ENCODE measurements around the gene PCDHGA6. TPM values are rescaled to one million over a fixed set of nuclear protein-coding genes. Genes with fewer than 3 reads are reported as not detected.
"Not testable (repeated sequence)": the region's sequence is repeated elsewhere in the genome, so short reads cannot be mapped to it uniquely, and the experiment has no call there.

The PCDHGA6 gene
- total RNA-seq, 2 experiments from 2014 or later = 0.08 to 0.11 TPM

DNA sequence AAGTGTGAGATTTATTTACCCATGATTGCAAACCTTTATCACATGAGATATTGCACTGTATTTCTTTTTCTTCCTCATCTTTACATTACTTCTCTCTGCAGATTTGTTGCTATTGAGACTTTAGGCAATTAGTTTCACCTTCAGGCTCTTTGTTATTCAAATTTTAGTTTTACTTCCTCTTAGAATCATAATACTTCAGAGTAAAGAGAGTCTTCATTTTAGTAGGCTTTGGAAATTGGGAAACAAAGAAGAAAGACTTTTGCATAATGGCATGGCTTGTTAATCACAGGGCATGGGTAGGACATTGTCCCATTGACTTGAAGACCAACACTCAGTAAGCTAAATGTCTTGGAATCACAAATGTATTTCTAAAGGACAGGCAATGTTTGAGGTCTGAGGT, 11.0 kb upstream of the PCDHGA6 start:
- H3K4me3 Mint-ChIP-seq = no peak overlapping the region

DNA sequence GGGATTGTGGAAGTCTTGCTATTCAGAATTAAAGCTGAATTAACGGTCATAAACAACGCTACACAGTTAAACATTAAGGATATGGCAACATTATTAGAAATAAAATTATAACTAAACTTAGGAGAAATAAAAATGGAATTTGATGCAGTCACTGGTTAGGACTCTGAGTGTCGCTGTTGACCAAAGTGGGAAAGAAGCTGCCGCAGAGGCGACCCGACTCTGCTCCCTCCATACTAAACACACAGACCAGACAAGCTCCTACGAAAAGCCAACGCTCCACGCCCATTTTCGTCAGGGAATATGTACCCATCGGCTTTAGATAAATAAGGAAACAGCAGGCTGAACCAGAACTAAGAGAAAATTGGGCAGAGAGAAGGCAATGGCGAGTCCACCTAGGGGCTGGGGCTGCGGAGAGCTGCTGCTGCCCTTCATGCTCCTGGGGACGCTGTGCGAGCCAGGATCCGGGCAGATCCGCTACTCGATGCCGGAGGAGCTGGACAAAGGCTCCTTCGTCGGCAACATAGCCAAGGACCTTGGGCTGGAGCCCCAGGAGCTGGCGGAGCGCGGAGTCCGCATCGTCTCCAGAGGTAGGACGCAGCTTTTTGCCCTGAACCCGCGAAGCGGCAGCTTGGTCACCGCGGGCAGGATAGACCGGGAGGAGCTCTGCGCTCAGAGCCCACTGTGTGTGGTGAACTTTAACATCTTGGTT, 9.6 kb upstream of the PCDHGA6 start, which contains the start of gene PCDHGA5:
Gene PCDHGA5 (plus strand): TSS at position 211 of the 709 bp plus-strand sequence. CDS start 169 bp downstream, at position 380.
- DNase-seq (no peak), ATAC-seq (no peak)
- Mint-ChIP-seq H3K36me3 (ENCODE audit: low read depth) (peaks cover 37% of the 10 kb centered on the region), H3K4me3 (peak within 1 kb of the TSS; percentile 28), H3K4me1 (ENCODE audit: low read depth) (peaks cover 2% of the 10 kb centered on the region), H3K9me3 (ENCODE audit: insufficient read depth) (peaks cover 55% of the 10 kb centered on the region), H3K27me3 (ENCODE audit: low read depth) (peaks cover 51% of the 10 kb centered on the region), H3K27ac (peak within 1 kb of the TSS; percentile 46)
- POLR2A ChIA-PET = no interaction called here
- CTCF ChIA-PET = interaction anchor here (1.0 to 1.2 kb wide), 6 partner anchors 22 to 57 kb away, joined by 3 to 5 read pairs (median 3); partner anchors contain the start of genes PCDHGA10, PCDHGA11, PCDHGB5 and TAF7

More for the DNA sequence above, 11.0 kb upstream of the PCDHGA6 start:
- ATAC-seq = no peak
- no peak for DNase-seq
- Mint-ChIP-seq H3K9me3 (ENCODE audit: insufficient read depth) (peaks cover 55% of the 10 kb centered on the region), H3K36me3 (ENCODE audit: low read depth) (peaks cover 37% of the 10 kb centered on the region), H3K27me3 (ENCODE audit: low read depth) (peaks cover 53% of the 10 kb centered on the region), H3K27ac (no peak overlapping the region), H3K4me1 (ENCODE audit: low read depth) (peaks cover 2% of the 10 kb centered on the region)
- ChIA-PET POLR2A (interaction anchor here (1.2 kb wide), 1 partner anchor 42 kb away, joined by 3 read pairs; the partner anchor contains the start of gene TAF7), CTCF (no interaction called here)

DNA sequence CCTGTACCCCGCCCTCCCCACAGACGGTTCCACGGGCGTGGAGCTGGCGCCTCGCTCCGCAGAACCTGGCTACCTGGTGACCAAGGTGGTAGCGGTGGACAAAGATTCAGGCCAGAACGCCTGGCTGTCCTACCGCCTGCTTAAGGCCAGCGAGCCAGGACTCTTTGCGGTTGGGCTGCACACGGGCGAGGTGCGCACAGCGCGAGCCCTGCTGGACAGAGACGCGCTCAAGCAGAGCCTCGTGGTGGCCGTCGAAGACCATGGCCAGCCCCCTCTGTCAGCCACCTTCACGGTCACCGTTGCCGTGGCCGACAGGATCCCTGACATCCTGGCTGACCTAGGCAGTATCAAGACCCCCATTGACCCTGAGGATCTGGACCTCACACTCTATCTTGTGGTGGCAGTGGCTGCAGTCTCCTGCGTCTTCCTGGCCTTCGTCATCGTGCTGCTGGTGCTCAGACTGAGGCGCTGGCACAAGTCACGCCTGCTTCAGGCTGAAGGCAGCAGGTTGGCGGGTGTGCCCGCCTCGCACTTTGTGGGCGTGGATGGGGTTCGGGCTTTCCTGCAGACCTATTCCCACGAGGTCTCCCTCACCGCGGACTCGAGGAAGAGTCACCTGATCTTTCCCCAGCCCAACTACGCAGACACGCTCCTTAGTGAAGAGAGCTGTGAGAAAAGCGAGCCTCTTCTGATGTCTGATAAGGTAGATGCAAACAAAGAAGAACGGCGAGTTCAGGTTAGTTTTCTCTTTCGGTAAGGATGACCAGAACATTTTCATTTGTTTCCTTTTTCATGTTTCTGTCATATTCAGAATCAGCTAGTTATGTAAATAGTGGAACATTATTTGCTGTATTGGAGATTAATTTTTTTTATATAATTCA, 7.4 kb upstream of the PCDHGA6 start:
- peaks cover 8% of the 10 kb centered on the region for H3K4me1 Mint-ChIP-seq (ENCODE audit: low read depth)
- ChIA-PET CTCF (no interaction called here), POLR2A (no interaction called here)
- DNase-seq = no peak
- no peak for ATAC-seq
- peaks cover 48% of the 10 kb centered on the region for H3K9me3 Mint-ChIP-seq (ENCODE audit: insufficient read depth)
- peaks cover 56% of the 10 kb centered on the region for H3K27me3 Mint-ChIP-seq (ENCODE audit: low read depth)
- peak overlapping the region; percentile 38 for H3K4me3 Mint-ChIP-seq
- H3K36me3 Mint-ChIP-seq (ENCODE audit: low read depth) = peaks cover 28% of the 10 kb centered on the region
- no peak overlapping the region for H3K27ac Mint-ChIP-seq

DNA sequence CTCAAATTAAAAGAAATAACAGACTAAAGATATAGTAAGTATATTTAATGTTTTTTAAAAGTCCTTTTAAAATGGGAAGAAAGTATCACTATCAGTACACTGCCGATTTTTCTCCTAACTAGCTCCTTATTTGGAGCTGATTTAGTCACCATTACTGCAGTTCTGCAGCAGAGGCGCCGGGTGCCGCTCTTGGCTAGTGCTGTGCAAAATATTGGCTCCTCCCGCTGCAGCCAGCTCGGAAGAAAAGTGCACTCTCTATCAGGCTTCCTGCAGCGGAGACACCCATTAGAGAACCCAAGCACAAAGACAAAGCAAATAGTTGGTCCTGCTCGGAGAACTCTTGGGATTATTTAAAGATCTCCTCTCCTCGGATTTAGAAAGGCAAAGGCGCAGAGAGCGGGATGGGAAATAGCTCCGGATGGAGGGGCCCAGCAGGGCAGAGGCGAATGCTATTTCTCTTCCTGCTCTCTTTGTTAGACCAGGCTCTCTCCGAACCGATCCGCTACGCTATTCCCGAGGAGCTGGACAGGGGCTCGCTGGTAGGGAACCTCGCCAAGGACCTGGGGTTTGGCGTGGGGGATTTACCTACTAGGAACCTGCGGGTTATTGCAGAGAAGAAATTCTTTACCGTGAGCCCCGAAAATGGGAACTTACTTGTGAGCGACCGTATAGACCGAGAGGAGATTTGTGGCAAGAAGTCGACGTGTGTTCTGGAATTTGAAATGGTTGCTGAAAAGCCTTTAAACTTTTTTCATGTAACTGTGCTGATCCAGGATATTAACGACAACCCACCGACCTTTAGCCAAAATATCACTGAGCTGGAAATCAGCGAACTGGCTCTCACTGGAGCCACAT, 3.5 kb upstream of the PCDHGA6 start, which contains the start of gene PCDHGB3:
Gene PCDHGB3 (plus strand): TSS at position 249 of the 855 bp plus-strand sequence. CDS start 153 bp downstream, at position 402.
- ChIA-PET CTCF (interaction anchor here (0.8 to 2.2 kb wide), 21 partner anchors 10 to 197 kb away, joined by 3 to 22 read pairs (median 5); partner anchors contain the start of genes PCDHGA1, PCDHGA10, PCDHGA11 and PCDHGA12), POLR2A (interaction anchor here (0.7 kb wide), 1 partner anchor 51 kb away, joined by 3 read pairs; no protein-coding TSS in a partner anchor)
- Mint-ChIP-seq H3K4me3 (peak within 1 kb of the TSS; percentile 63), H3K36me3 (ENCODE audit: low read depth) (peaks cover 15% of the 10 kb centered on the region), H3K4me1 (ENCODE audit: low read depth) (peaks cover 8% of the 10 kb centered on the region), H3K27ac (no peak within 1 kb of the TSS), H3K27me3 (ENCODE audit: low read depth) (peaks cover 45% of the 10 kb centered on the region), H3K9me3 (ENCODE audit: insufficient read depth) (peaks cover 27% of the 10 kb centered on the region)
- ATAC-seq (peak; percentile 57), DNase-seq (peak; percentile 52)

DNA sequence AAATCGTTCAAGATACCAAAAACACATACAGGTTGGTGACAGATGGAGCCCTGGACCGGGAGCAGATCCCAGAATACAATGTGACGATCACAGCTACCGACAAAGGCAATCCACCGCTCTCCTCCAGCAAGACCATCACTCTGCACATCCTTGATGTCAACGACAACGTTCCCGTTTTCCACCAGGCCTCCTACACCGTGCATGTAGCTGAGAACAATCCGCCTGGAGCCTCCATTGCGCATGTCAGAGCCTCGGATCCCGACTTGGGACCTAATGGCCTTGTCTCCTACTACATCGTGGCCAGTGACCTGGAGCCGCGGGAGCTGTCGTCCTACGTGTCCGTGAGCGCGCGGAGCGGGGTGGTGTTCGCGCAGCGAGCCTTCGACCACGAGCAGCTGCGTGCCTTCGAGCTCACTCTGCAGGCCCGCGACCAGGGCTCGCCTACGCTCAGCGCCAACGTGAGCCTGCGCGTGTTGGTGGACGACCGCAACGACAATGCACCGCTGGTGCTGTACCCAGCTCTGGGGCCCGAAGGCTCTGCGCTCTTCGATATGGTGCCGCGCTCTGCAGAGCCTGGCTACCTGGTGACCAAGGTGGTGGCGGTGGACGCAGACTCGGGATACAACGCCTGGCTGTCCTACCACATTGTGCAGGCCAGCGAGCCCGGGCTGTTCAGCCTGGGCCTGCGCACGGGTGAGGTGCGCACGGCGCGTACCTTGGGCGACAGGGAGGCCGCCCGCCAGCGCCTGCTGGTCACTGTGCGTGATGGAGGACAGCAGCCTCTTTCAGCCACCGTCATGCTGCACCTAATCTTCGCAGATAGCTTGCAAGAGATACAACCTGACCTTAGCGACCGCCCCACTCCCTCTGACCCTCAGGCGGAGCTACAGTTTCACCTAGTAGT, 1.9 kb upstream of the PCDHGA6 start:
- ATAC-seq = no peak
- Mint-ChIP-seq H3K4me3 (no peak overlapping the region), H3K27me3 (ENCODE audit: low read depth) (peaks cover 39% of the 10 kb centered on the region), H3K27ac (no peak overlapping the region), H3K9me3 (ENCODE audit: insufficient read depth) (peaks cover 18% of the 10 kb centered on the region), H3K4me1 (ENCODE audit: low read depth) (peaks cover 8% of the 10 kb centered on the region), H3K36me3 (ENCODE audit: low read depth) (peaks cover 9% of the 10 kb centered on the region)
- ChIA-PET POLR2A (interaction anchor here (0.6 kb wide), 1 partner anchor 1070 kb away, joined by 3 read pairs; no protein-coding TSS in a partner anchor), CTCF (interaction anchor here (0.7 to 1.7 kb wide), 4 partner anchors 28 to 59 kb away, joined by 3 to 6 read pairs (median 6); partner anchors contain the start of genes PCDHGA10, PCDHGA11, PCDHGA12 and PCDHGA3)
- DNase-seq = no peak

DNA sequence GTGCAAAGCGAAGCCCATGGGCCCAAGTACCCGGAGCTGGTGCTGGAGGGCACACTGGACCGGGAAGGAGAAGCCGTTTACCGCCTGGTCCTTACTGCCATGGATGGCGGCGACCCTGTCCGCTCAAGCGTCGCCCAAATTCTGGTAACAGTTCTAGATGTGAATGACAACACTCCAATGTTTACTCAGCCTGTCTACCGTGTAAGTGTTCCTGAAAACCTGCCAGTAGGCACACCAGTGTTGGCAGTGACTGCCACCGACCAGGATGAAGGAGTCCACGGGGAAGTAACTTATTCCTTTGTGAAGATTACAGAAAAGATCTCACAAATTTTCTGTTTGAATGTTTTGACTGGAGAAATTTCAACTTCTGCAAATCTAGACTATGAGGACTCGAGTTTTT, 936 bp downstream of the PCDHGA6 start:
- DNase-seq (no peak), ATAC-seq (no peak)
- Mint-ChIP-seq H3K27me3 (ENCODE audit: low read depth) (peaks cover 35% of the 10 kb centered on the region), H3K4me1 (ENCODE audit: low read depth) (peaks cover 8% of the 10 kb centered on the region), H3K4me3 (no peak overlapping the region), H3K9me3 (ENCODE audit: insufficient read depth) (peaks cover 13% of the 10 kb centered on the region), H3K27ac (no peak overlapping the region), H3K36me3 (ENCODE audit: low read depth) (peaks cover 9% of the 10 kb centered on the region)
- CTCF ChIA-PET = interaction anchor here (1.1 to 1.7 kb wide), 5 partner anchors 9 to 189 kb away, joined by 3 to 5 read pairs (median 4); partner anchors contain the start of gene PCDHGB5
- POLR2A ChIA-PET = no interaction called here

DNA sequence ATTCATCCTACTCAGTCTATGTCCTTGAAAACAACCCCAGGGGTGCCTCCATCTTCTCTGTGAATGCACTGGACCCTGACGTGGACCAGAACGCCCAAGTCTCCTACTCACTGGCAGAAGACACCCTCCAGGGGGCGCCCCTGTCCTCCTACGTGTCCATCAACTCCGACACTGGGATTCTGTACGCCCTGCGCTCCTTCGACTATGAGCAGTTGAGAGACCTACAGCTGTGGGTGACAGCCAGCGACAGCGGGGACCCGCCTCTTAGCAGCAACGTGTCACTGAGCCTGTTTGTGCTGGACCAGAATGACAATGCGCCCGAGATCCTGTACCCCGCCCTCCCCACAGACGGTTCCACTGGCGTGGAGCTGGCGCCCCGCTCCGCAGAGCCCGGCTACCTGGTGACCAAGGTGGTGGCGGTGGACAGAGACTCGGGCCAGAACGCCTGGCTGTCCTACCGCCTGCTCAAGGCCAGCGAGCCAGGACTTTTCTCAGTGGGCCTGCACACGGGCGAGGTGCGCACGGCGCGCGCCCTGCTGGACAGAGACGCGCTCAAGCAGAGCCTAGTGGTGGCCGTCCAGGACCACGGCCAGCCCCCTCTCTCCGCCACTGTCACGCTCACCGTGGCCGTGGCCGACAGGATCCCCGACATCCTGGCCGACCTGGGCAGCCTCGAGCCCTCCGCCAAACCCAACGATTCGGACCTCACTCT, 1.9 kb downstream of the PCDHGA6 start:
- H3K4me1 Mint-ChIP-seq (ENCODE audit: low read depth); H3K27ac Mint-ChIP-seq; H3K36me3 Mint-ChIP-seq (ENCODE audit: low read depth); ATAC-seq; POLR2A ChIA-PET; H3K4me3 Mint-ChIP-seq; DNase-seq: not testable (repeated sequence)
- peaks cover 15% of the 10 kb centered on the region for H3K9me3 Mint-ChIP-seq (ENCODE audit: insufficient read depth)
- CTCF ChIA-PET = interaction anchor here (1.1 to 1.4 kb wide), 3 partner anchors 20 to 182 kb away, joined by 3 to 4 read pairs (median 3); partner anchors contain the start of gene PCDHGB5
- H3K27me3 Mint-ChIP-seq (ENCODE audit: low read depth) = peaks cover 28% of the 10 kb centered on the region

DNA sequence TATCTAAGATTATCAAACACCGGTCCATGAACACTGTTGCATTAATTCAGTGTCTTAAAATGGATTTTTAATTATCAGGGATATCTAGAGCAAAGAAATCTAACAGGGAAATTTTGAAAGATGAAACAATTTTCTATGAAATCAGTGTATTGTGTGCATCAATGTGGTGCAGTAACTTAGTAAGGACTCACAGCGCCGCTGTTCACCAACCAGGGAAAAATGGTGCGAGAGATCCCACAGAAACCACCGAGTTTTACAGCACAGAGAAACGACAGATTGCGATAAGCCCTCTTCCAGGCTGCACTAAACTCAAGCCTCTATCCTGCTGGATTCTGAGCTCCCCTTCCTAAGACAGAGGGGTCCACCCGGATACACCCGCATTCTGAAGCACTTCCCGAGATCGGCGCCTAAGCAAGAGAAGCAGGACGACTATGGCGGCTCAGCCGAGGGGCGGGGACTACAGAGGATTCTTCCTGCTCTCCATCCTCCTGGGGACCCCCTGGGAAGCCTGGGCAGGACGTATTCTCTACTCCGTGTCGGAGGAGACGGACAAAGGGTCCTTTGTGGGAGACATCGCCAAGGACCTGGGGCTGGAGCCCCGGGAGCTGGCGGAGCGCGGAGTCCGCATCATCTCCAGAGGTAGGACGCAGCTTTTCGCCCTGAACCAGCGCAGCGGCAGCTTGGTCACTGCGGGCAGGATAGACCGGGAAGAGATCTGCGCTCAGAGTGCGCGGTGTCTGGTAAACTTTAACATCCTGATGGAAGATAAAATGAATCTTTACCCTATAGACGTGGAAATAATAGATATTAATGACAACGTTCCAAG, 9.0 kb downstream of the PCDHGA6 start, which contains the start of gene PCDHGA7:
Gene PCDHGA7 (plus strand): TSS at position 274 of the 826 bp plus-strand sequence. CDS start 158 bp downstream, at position 432.
- CTCF ChIA-PET = interaction anchor here (1.5 to 1.7 kb wide), 2 partner anchors 8 to 13 kb away, joined by 4 to 5 read pairs; partner anchors contain the start of genes PCDHGA6 and PCDHGB3
- POLR2A ChIA-PET = no interaction called here
- ATAC-seq (no peak), DNase-seq (no peak)
- Mint-ChIP-seq H3K9me3 (ENCODE audit: insufficient read depth) (peaks cover 20% of the 10 kb centered on the region), H3K27ac (no peak within 1 kb of the TSS), H3K27me3 (ENCODE audit: low read depth) (peaks cover 35% of the 10 kb centered on the region), H3K36me3 (ENCODE audit: low read depth) (peaks cover 2% of the 10 kb centered on the region), H3K4me1 (ENCODE audit: low read depth) (no peaks in the 10 kb centered on the region), H3K4me3 (peak within 1 kb of the TSS; percentile 36)

DNA sequence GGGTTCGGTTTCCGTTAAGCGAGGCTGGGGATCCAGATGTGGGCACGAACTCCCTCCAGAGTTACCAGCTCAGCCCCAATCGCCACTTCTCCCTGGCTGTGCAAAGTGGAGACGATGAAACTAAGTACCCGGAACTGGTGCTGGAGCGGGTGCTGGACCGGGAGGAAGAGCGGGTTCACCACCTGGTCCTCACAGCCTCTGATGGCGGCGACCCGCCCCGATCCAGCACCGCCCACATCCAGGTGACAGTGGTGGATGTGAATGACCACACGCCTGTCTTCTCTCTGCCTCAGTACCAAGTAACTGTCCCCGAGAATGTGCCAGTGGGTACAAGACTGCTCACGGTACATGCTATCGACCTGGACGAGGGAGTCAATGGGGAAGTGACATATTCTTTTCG, 9.7 kb downstream of the PCDHGA6 start:
- Mint-ChIP-seq H3K4me1 (ENCODE audit: low read depth) (no peaks in the 10 kb centered on the region), H3K36me3 (ENCODE audit: low read depth) (peaks cover 2% of the 10 kb centered on the region), H3K9me3 (ENCODE audit: insufficient read depth) (peaks cover 21% of the 10 kb centered on the region), H3K4me3 (no peak overlapping the region), H3K27ac (no peak overlapping the region), H3K27me3 (ENCODE audit: low read depth) (peaks cover 37% of the 10 kb centered on the region)
- DNase-seq (no peak), ATAC-seq (no peak)
- ChIA-PET POLR2A (no interaction called here), CTCF (interaction anchor here (1.5 to 1.7 kb wide), 2 partner anchors 9 to 13 kb away, joined by 4 to 5 read pairs; partner anchors contain the start of genes PCDHGA6 and PCDHGB3)
